Keratinocyte (primary cell): ENCODE data around the gene GPRASP1. TPM values are rescaled to one million over a fixed set of nuclear protein-coding genes. Genes with fewer than 3 reads are reported as not detected.
"Not testable (repeated sequence)": the region's sequence is repeated elsewhere in the genome, so short reads cannot be mapped to it uniquely, and the experiment has no call there.

Source experiments
- DNase-seq: peaks from one replicate; pipeline ENCODE4 v3.0.0-alpha.2; 2011; ENCODE audit warnings: low read depth, missing footprints, low spot score
- FAIRE-seq: peaks from 2 replicates; lab custom pipeline; 2011; peaks lifted over from hg19 to GRCh38; lab: Jason Lieb, UNC
- H2AFZ ChIP-seq: 2 replicates; pipeline ENCODE4 v1.6.0; 2012; ENCODE audit warnings: low read length, control low read depth, inconsistent platforms; ENCODE audit not compliant: control insufficient read depth
- H3K27ac ChIP-seq: 2 replicates; pipeline ENCODE4 v1.5.1; 2011; ENCODE audit warnings: low read length; ENCODE audit not compliant: control insufficient read depth, insufficient read depth
- H3K27me3 ChIP-seq: 3 replicates; pipeline ENCODE4 v1.6.0; 2011; ENCODE audit warnings: low read length; ENCODE audit not compliant: control insufficient read depth, insufficient read depth; ENCODE audit errors: extremely low read depth
- H3K36me3 ChIP-seq, 2 experiments: 2 replicates in 1 of 2; 3 replicates in 1 of 2; pipeline ENCODE4 v1.5.1; 2011; ENCODE audit warnings: low read length in 2 of 2, mild to moderate bottlenecking in 1 of 2; ENCODE audit not compliant: control insufficient read depth in 2 of 2, insufficient read depth in 2 of 2; ENCODE audit errors: extremely low read depth in 1 of 2
- H3K4me1 ChIP-seq: 3 replicates; pipeline ENCODE4 v1.5.1; 2011; ENCODE audit warnings: low read length; ENCODE audit not compliant: control insufficient read depth, insufficient read depth; ENCODE audit errors: extremely low read depth
- H3K4me2 ChIP-seq: 3 replicates; pipeline ENCODE4 v1.6.0; 2011; ENCODE audit warnings: low read depth, low read length; ENCODE audit not compliant: control insufficient read depth, insufficient read depth; ENCODE audit errors: extremely low read depth
- H3K4me3 ChIP-seq, 3 experiments: fragments of 200-600 bp in 1 of 3; sonication (generic) in 1 of 3; 2 replicates in 2 of 3; 3 replicates in 1 of 3; pipeline ENCODE4 v1.5.1; 2011 to 2016; ENCODE audit warnings: low read length in 3 of 3, mild to moderate bottlenecking in 3 of 3, control low read depth in 2 of 3, inconsistent platforms in 1 of 3, low read depth in 1 of 3, mixed read lengths in 1 of 3, mixed run types in 1 of 3, moderate library complexity in 1 of 3; ENCODE audit not compliant: control insufficient read depth in 2 of 3, insufficient read depth in 2 of 3; ENCODE audit errors: extremely low read depth in 1 of 3
- H3K79me2 ChIP-seq: 2 replicates; pipeline ENCODE4 v1.6.0; 2012; ENCODE audit warnings: low read length; ENCODE audit not compliant: control insufficient read depth, insufficient read depth
- H3K9ac ChIP-seq: 3 replicates; pipeline ENCODE4 v1.6.0; 2011; ENCODE audit warnings: low read length; ENCODE audit not compliant: control insufficient read depth, insufficient read depth; ENCODE audit errors: extremely low read depth
- H3K9me1 ChIP-seq: 3 replicates; pipeline ENCODE4 v1.6.0; 2011; ENCODE audit warnings: low read length; ENCODE audit not compliant: control insufficient read depth, insufficient read depth; ENCODE audit errors: extremely low read depth
- H3K9me3 ChIP-seq: 2 replicates; pipeline ENCODE4 v1.5.1; 2012; ENCODE audit warnings: low read depth, low read length; ENCODE audit not compliant: control insufficient read depth
- H4K20me1 ChIP-seq: 3 replicates; pipeline ENCODE4 v1.6.0; 2011; ENCODE audit warnings: low read length; ENCODE audit not compliant: control insufficient read depth, insufficient read depth; ENCODE audit errors: extremely low read depth
- EZH2 ChIP-seq: IDR thresholded peaks from one replicate; pipeline ENCODE4 v1.6.1; 2012; ENCODE audit warnings: inconsistent platforms, mild to moderate bottlenecking, low read length, moderate library complexity
- dilution Hi-C: fragments of 300-500 bp; cut with MboI; formaldehyde crosslinking; loops from one replicate; pipeline ENCODE4 v1.7.0; 2020; ENCODE audit warnings: low sequenced_read_pairs; ENCODE audit not compliant: extremely low pct_ligation_motif_present
- polyA plus RNA-seq, 5 experiments: library from polyadenylated mRNA; depleted of rRNA in 3 of 5; stranded (reverse) in 3 of 5; stranded (forward) in 1 of 5; unstranded in 1 of 5; fragments of >200 nt; gene quantifications; 1 replicate in 1 of 5; 2 replicates in 3 of 5; 3 replicates in 1 of 5; pipeline versions ENCODE4 v1.2.1 to v1.2.3, GENCODE V29; 2011 to 2012; ENCODE audit warnings: missing spikeins in 2 of 5, low read depth in 1 of 5, low replicate concordance in 1 of 5
- TF ChIP-seq, protein P1 (sequence below), 3 experiments: IDR thresholded peaks in 1 of 3; conservative IDR thresholded peaks in 1 of 3; optimal IDR thresholded peaks in 1 of 3; 2 replicates in 2 of 3; 3 replicates in 1 of 3; pipeline versions ENCODE3 to v1.5.1; 2011; ENCODE audit warnings: low read length in 3 of 3, mild to moderate bottlenecking in 3 of 3, moderate library complexity in 2 of 3, control low read depth in 1 of 3, inconsistent platforms in 1 of 3; ENCODE audit not compliant: insufficient read depth in 2 of 3; ENCODE audit errors: extremely low read depth in 1 of 3

GPRASP1 gene
- polyA plus RNA-seq, 1 donor (not counting 4 experiments of a cell fraction or from before 2014, with no cell fraction given): 0.34 TPM

GRCh38 chrX:102669526-102669925 lies 18.2 kb downstream of the GPRASP1 start:
- dilution Hi-C loops: no loop called here
- no peak for TF ChIP-seq EZH2
- TF ChIP-seq, protein P1, sequence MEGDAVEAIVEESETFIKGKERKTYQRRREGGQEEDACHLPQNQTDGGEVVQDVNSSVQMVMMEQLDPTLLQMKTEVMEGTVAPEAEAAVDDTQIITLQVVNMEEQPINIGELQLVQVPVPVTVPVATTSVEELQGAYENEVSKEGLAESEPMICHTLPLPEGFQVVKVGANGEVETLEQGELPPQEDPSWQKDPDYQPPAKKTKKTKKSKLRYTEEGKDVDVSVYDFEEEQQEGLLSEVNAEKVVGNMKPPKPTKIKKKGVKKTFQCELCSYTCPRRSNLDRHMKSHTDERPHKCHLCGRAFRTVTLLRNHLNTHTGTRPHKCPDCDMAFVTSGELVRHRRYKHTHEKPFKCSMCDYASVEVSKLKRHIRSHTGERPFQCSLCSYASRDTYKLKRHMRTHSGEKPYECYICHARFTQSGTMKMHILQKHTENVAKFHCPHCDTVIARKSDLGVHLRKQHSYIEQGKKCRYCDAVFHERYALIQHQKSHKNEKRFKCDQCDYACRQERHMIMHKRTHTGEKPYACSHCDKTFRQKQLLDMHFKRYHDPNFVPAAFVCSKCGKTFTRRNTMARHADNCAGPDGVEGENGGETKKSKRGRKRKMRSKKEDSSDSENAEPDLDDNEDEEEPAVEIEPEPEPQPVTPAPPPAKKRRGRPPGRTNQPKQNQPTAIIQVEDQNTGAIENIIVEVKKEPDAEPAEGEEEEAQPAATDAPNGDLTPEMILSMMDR (optimal IDR thresholded peaks at IDR 0.05 in 1 of 3, IDR thresholded peaks at IDR 0.05 in 1 of 3, conservative IDR thresholded peaks at IDR 0.05 in 1 of 3; ENCODE audit: extremely low read depth in 1 of 3, insufficient read depth in 2 of 3, low read length in 3 of 3): no peak
- no peak for FAIRE-seq

DNA sequence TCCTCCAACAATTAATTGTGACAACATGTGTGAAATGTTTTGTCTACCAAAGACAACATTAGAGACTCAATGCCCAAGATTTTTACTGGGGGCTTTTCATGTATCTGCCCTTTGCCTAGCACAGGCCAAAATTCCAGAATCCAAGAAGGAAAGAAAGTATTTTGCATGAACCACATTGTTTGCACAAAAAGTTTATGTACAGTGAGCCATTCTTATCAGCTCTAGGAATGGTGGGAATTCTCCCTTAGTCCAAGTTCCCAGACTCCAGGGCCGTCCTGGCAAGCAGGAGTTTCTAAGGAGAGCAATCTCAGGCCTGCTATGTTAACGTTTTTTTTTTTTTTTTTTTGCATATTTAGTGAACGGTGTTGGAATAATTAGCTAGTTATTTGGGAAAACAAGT lies 21.6 kb downstream of the GPRASP1 start:
- DNase-seq (no peak), FAIRE-seq (no peak)
- Histone ChIP-seq H3K9me1 (no peaks in the 10 kb centered on the region), H3K79me2 (no peaks in the 10 kb centered on the region), H3K4me1 (no peaks in the 10 kb centered on the region), H3K36me3 (no peaks in the 10 kb centered on the region), H3K9ac (no peak overlapping the region), H3K27ac (no peak overlapping the region), H4K20me1 (no peaks in the 10 kb centered on the region), H3K4me3 (no peak overlapping the region), H3K4me2 (no peak overlapping the region), H2AFZ (no peak overlapping the region), H3K9me3 (no peaks in the 10 kb centered on the region), H3K27me3 (no peaks in the 10 kb centered on the region)
- dilution Hi-C loops: no loop called here
- no peak for TF ChIP-seq EZH2
- TF ChIP-seq, protein P1 (optimal IDR thresholded peaks at IDR 0.05 in 1 of 3, IDR thresholded peaks at IDR 0.05 in 1 of 3, conservative IDR thresholded peaks at IDR 0.05 in 1 of 3; ENCODE audit: extremely low read depth in 1 of 3, insufficient read depth in 2 of 3, low read length in 3 of 3): no peak

More at GRCh38 chrX:102669526-102669925, 18.2 kb downstream of the GPRASP1 start:
- Histone ChIP-seq H4K20me1 (no peaks in the 10 kb centered on the region), H3K4me1 (no peaks in the 10 kb centered on the region), H3K79me2 (no peaks in the 10 kb centered on the region), H3K4me2 (no peak overlapping the region), H3K9ac (no peak overlapping the region), H3K9me1 (no peaks in the 10 kb centered on the region), H3K4me3 (no peak overlapping the region), H3K27me3 (no peaks in the 10 kb centered on the region), H3K9me3 (no peaks in the 10 kb centered on the region), H2AFZ (no peak overlapping the region), H3K27ac (no peak overlapping the region), H3K36me3 (no peaks in the 10 kb centered on the region)
- DNase-seq: no peak

DNA sequence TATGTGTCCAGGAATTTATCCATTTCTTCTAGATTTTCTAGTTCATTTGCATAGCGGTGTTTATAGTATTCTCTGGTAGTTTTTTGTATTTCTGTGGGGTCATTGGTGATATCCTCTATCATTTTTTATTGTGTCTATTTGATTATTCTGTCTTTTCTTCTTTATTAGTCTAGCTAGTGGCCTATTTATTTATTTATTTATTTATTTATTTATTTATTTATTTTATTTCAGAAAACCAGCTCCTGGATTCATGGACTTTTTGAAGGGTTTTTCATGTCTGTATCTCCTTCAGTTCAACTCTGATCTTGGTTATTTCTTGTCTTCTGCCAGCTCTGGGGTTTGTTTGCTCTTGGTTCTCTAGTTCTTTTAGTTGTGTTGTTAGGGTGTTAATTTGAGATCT lies 26.2 kb downstream of the GPRASP1 start:
- H3K4me1 ChIP-seq, H3K27ac ChIP-seq, dilution Hi-C loops, H4K20me1 ChIP-seq, H3K79me2 ChIP-seq, FAIRE-seq, H3K36me3 ChIP-seq, H3K9me1 ChIP-seq, H3K4me3 ChIP-seq, H3K27me3 ChIP-seq, H3K4me2 ChIP-seq, H3K9ac ChIP-seq, DNase-seq, H3K9me3 ChIP-seq, H2AFZ ChIP-seq: not testable (repeated sequence)
